NCI-H510A treated with DMSO at 0.1 percent for 48 hours (cell line): ENCODE data around the gene OR2A5.
"Not testable (repeated sequence)": the region's sequence is repeated elsewhere in the genome, so short reads cannot be mapped to it uniquely, and the experiment has no call there.

Experiments
- DNase-seq: peaks from one replicate; lab custom pipeline; 2025; lab: John Stamatoyannopoulos, UW

The OR2A5 gene

GRCh38 chr7:144035385-144035784, 13.4 kb upstream of the OR2A5 start:
- DNase-seq: no peak

- DNase-seq: no peak
These were observed 12.4 kb upstream of the OR2A5 start for GRCh38 chr7:144036302-144036885.

GRCh38 chr7:144037414-144038035, 11.2 kb upstream of the OR2A5 start:
- DNase-seq: no peak

- no peak for DNase-seq
These were observed 9.9 kb upstream of the OR2A5 start for GRCh38 chr7:144038887-144039286.

GRCh38 chr7:144049491-144049890, 743 bp downstream of the OR2A5 start:
- DNase-seq: no peak

GRCh38 chr7:144050093-144050492, 1.3 kb downstream of the OR2A5 start:
- DNase-seq: no peak

GRCh38 chr7:144050884-144051283, 2.1 kb downstream of the OR2A5 start:
- not testable (repeated sequence) for DNase-seq

- DNase-seq: no peak
These were observed 9.2 kb downstream of the OR2A5 start for GRCh38 chr7:144057954-144058353.

- DNase-seq: no peak
These were observed 15.0 kb downstream of the OR2A5 start for GRCh38 chr7:144063710-144064109.

- no peak for DNase-seq
These were observed 20.8 kb downstream of the OR2A5 start, which contains the start of gene OR2A25 for GRCh38 chr7:144069511-144069910. OR2A25 (plus strand) TSS chr7:144069811; CDS start chr7:144074220, 4,409 bp downstream.

- no peak for DNase-seq
These were observed 21.2 kb downstream of the OR2A5 start for GRCh38 chr7:144069953-144070352.

- DNase-seq: no peak
These were observed 25.6 kb downstream of the OR2A5 start for GRCh38 chr7:144074374-144074773.

- no peak for DNase-seq
These were observed 37.2 kb downstream of the OR2A5 start, which contains the start of gene OR2A12 for GRCh38 chr7:144085978-144086377. OR2A12 (plus strand) TSS chr7:144086278; CDS start chr7:144095108, 8,830 bp downstream.

- no peak for DNase-seq
These were observed 38.0 kb downstream of the OR2A5 start for GRCh38 chr7:144086730-144087129.

GRCh38 chr7:144087230-144087629, 38.5 kb downstream of the OR2A5 start:
- DNase-seq: no peak

- no peak for DNase-seq
These were observed 41.9 kb downstream of the OR2A5 start for GRCh38 chr7:144090667-144091066.

- no peak for DNase-seq
These were observed 50.0 kb downstream of the OR2A5 start for GRCh38 chr7:144098776-144099175.

GRCh38 chr7:144100607-144101006, 51.9 kb downstream of the OR2A5 start:
- no peak for DNase-seq

- DNase-seq: no peak
These were observed 53.3 kb downstream of the OR2A5 start for GRCh38 chr7:144102041-144102440.

- DNase-seq: no peak
These were observed 56.5 kb downstream of the OR2A5 start for GRCh38 chr7:144105211-144105610.
